ENCODE data around the gene IQGAP2. TPM values are rescaled to one million over a fixed set of nuclear protein-coding genes. Genes with fewer than 3 reads are reported as not detected.

IQGAP2 gene
- total and polyA plus RNA-seq, 2 donors (not counting 1 experiment from before 2014, with no cell fraction given) = 8.1 to 15.0 TPM

DNA sequence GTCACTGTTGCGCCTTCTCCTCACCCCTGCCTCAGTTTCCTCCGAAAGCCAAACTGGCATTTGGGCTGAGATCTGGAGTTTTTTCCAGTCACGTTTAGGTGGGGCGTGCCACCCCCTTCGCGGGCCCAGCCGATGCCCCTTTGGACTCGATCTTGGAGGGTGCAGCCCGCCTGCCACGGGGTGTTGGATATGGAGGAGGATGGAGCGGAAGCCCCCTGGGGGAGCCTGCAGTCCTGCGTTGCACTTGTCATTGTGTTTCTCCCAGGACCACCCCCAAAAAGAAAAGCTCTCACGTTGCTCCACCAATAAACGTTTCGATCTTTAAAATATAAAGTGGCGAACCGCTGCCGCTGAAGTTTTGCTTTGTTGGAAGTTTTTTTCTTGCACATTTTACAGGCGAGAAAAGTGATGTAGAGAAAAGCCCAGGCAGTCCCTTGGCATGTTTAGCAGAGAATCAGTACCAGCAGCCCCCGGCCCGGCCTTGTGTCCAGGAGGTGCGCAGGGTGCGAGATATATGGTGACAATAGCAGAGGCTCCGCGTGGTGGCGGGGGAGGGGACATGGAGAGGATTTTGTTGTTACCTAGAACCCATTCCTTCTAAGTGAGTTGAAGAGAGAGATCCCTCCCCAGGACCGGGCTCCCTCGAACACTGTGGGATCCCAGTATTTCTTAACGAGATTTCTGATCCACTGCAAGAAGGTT is 313.5 kb downstream of the IQGAP2 start:
- Histone ChIP-seq H3K9ac (ENCODE audit: low read length) (peak overlapping the region; percentile 63), H3K9me3 (ENCODE audit: control extremely low read depth in 1 of 3, control insufficient read depth in 2 of 3, insufficient read depth in 1 of 3, low read length in 2 of 3) (peaks cover 0 to 9% (median 0%) of the 10 kb centered on the region in 3 donors), H3K4me3 (ENCODE audit: control extremely low read depth in 1 of 5, extremely low read depth in 1 of 5, insufficient read depth in 1 of 5, low read depth in 2 of 5, low read length in 4 of 5) (peak overlapping the region; percentile 34 to 64 (median 51)), H3K27ac (ENCODE audit: low read length in 2 of 2) (no peak overlapping the region), H4K20me1 (ENCODE audit: control insufficient read depth, insufficient read depth, low read length, poor library complexity, severe bottlenecking) (no peaks in the 10 kb centered on the region), H2AFZ (ENCODE audit: insufficient read depth, low read depth, low read length, poor library complexity, severe bottlenecking) (peak overlapping the region; percentile 77), H3K79me2 (ENCODE audit: control insufficient read depth, insufficient read depth, low read length) (no peaks in the 10 kb centered on the region), H3K36me3 (replicated peaks in 1 of 2; ENCODE audit: control extremely low read depth in 1 of 2, control insufficient read depth in 1 of 2, extremely low read depth in 1 of 2, insufficient read depth in 2 of 2, low read length in 1 of 2) (no peaks in the 10 kb centered on the region), H3K4me1 (ENCODE audit: control insufficient read depth in 2 of 2, insufficient read depth in 2 of 2, low read length in 2 of 2) (peaks cover 25 to 28% of the 10 kb centered on the region in 2 donors), H3K27me3 (replicated peaks in 1 of 4; ENCODE audit: control extremely low read depth in 1 of 4, control insufficient read depth in 3 of 4, insufficient read depth in 4 of 4, low read length in 3 of 4) (peaks cover 0 to 42% (median 25%) of the 10 kb centered on the region in 4 experiments), H3K4me2 (replicated peaks; ENCODE audit: low read depth, low read length, poor library complexity, severe bottlenecking) (peak overlapping the region; percentile 88)
- Mint-ChIP-seq H3K9me3 (ENCODE audit: insufficient read depth) (no peaks in the 10 kb centered on the region), H3K4me1 (peaks cover 32% of the 10 kb centered on the region), H3K4me3 (peak overlapping the region; percentile 88), H3K27me3 (peaks cover 42% of the 10 kb centered on the region), H3K27ac (no peak overlapping the region)
- ATAC-seq (ENCODE audit: low read depth) (no peak), DNase-seq (no peak)
- intact Hi-C loops (cut with micrococcal nuclease) = loop anchor here (1.0 to 10.0 kb wide), 2 partner anchors 58 to 778 kb away; partner anchors contain the start of gene WDR41
- WGBS (ENCODE audit: insufficient coverage) = 4% methylated on average over 19 of the region's 29 CpGs
- POLR2A ChIA-PET = no interaction called here
- TF ChIP-seq, protein P1, sequence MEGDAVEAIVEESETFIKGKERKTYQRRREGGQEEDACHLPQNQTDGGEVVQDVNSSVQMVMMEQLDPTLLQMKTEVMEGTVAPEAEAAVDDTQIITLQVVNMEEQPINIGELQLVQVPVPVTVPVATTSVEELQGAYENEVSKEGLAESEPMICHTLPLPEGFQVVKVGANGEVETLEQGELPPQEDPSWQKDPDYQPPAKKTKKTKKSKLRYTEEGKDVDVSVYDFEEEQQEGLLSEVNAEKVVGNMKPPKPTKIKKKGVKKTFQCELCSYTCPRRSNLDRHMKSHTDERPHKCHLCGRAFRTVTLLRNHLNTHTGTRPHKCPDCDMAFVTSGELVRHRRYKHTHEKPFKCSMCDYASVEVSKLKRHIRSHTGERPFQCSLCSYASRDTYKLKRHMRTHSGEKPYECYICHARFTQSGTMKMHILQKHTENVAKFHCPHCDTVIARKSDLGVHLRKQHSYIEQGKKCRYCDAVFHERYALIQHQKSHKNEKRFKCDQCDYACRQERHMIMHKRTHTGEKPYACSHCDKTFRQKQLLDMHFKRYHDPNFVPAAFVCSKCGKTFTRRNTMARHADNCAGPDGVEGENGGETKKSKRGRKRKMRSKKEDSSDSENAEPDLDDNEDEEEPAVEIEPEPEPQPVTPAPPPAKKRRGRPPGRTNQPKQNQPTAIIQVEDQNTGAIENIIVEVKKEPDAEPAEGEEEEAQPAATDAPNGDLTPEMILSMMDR (IDR thresholded peaks at IDR 0.05) = no peak
- no peak for TF ChIP-seq EZH2 (IDR thresholded peaks at IDR 0.05; ENCODE audit: borderline replicate concordance, insufficient read depth, low read depth, low read length, poor library complexity, severe bottlenecking)
- CTCF ChIA-PET = interaction anchor here (1.0 to 2.5 kb wide), 4 partner anchors 28 to 115 kb away, joined by 3 to 13 read pairs (median 5); no protein-coding TSS in a partner anchor
